Keratinocyte (primary cell): ENCODE measurements around the gene KBTBD7. TPM values are rescaled to one million over a fixed set of nuclear protein-coding genes. Genes with fewer than 3 reads are reported as not detected.
A peak's percentile ranks its signal among the peaks of the same experiment; 100 is the strongest.

Experiments
- DNase-seq: peaks from one replicate; pipeline ENCODE4 v3.0.0-alpha.2; 2011; ENCODE audit warnings: low read depth, missing footprints, low spot score
- FAIRE-seq: peaks from 2 replicates; lab custom pipeline; 2011; peaks lifted over from hg19 to GRCh38; lab: Jason Lieb, UNC
- H2AFZ ChIP-seq: 2 replicates; pipeline ENCODE4 v1.6.0; 2012; ENCODE audit warnings: low read length, control low read depth, inconsistent platforms; ENCODE audit not compliant: control insufficient read depth
- H3K27ac ChIP-seq: 2 replicates; pipeline ENCODE4 v1.5.1; 2011; ENCODE audit warnings: low read length; ENCODE audit not compliant: control insufficient read depth, insufficient read depth
- H3K27me3 ChIP-seq: 3 replicates; pipeline ENCODE4 v1.6.0; 2011; ENCODE audit warnings: low read length; ENCODE audit not compliant: control insufficient read depth, insufficient read depth; ENCODE audit errors: extremely low read depth
- H3K36me3 ChIP-seq, 2 experiments: 2 replicates in 1 of 2; 3 replicates in 1 of 2; pipeline ENCODE4 v1.5.1; 2011; ENCODE audit warnings: low read length in 2 of 2, mild to moderate bottlenecking in 1 of 2; ENCODE audit not compliant: control insufficient read depth in 2 of 2, insufficient read depth in 2 of 2; ENCODE audit errors: extremely low read depth in 1 of 2
- H3K4me1 ChIP-seq: 3 replicates; pipeline ENCODE4 v1.5.1; 2011; ENCODE audit warnings: low read length; ENCODE audit not compliant: control insufficient read depth, insufficient read depth; ENCODE audit errors: extremely low read depth
- H3K4me2 ChIP-seq: 3 replicates; pipeline ENCODE4 v1.6.0; 2011; ENCODE audit warnings: low read depth, low read length; ENCODE audit not compliant: control insufficient read depth, insufficient read depth; ENCODE audit errors: extremely low read depth
- H3K4me3 ChIP-seq, 3 experiments: fragments of 200-600 bp in 1 of 3; sonication (generic) in 1 of 3; 2 replicates in 2 of 3; 3 replicates in 1 of 3; pipeline ENCODE4 v1.5.1; 2011 to 2016; ENCODE audit warnings: low read length in 3 of 3, mild to moderate bottlenecking in 3 of 3, control low read depth in 2 of 3, inconsistent platforms in 1 of 3, low read depth in 1 of 3, mixed read lengths in 1 of 3, mixed run types in 1 of 3, moderate library complexity in 1 of 3; ENCODE audit not compliant: control insufficient read depth in 2 of 3, insufficient read depth in 2 of 3; ENCODE audit errors: extremely low read depth in 1 of 3
- H3K79me2 ChIP-seq: 2 replicates; pipeline ENCODE4 v1.6.0; 2012; ENCODE audit warnings: low read length; ENCODE audit not compliant: control insufficient read depth, insufficient read depth
- H3K9ac ChIP-seq: 3 replicates; pipeline ENCODE4 v1.6.0; 2011; ENCODE audit warnings: low read length; ENCODE audit not compliant: control insufficient read depth, insufficient read depth; ENCODE audit errors: extremely low read depth
- H3K9me1 ChIP-seq: 3 replicates; pipeline ENCODE4 v1.6.0; 2011; ENCODE audit warnings: low read length; ENCODE audit not compliant: control insufficient read depth, insufficient read depth; ENCODE audit errors: extremely low read depth
- H3K9me3 ChIP-seq: 2 replicates; pipeline ENCODE4 v1.5.1; 2012; ENCODE audit warnings: low read depth, low read length; ENCODE audit not compliant: control insufficient read depth
- H4K20me1 ChIP-seq: 3 replicates; pipeline ENCODE4 v1.6.0; 2011; ENCODE audit warnings: low read length; ENCODE audit not compliant: control insufficient read depth, insufficient read depth; ENCODE audit errors: extremely low read depth
- EZH2 ChIP-seq: IDR thresholded peaks from one replicate; pipeline ENCODE4 v1.6.1; 2012; ENCODE audit warnings: inconsistent platforms, mild to moderate bottlenecking, low read length, moderate library complexity
- dilution Hi-C: fragments of 300-500 bp; cut with MboI; formaldehyde crosslinking; loops from one replicate; pipeline ENCODE4 v1.7.0; 2020; ENCODE audit warnings: low sequenced_read_pairs; ENCODE audit not compliant: extremely low pct_ligation_motif_present
- polyA plus RNA-seq, 5 experiments: library from polyadenylated mRNA; depleted of rRNA in 3 of 5; stranded (reverse) in 3 of 5; stranded (forward) in 1 of 5; unstranded in 1 of 5; fragments of >200 nt; gene quantifications; 1 replicate in 1 of 5; 2 replicates in 3 of 5; 3 replicates in 1 of 5; pipeline versions ENCODE4 v1.2.1 to v1.2.3, GENCODE V29; 2011 to 2012; ENCODE audit warnings: missing spikeins in 2 of 5, low read depth in 1 of 5, low replicate concordance in 1 of 5
- TF ChIP-seq, protein P1 (sequence below), 3 experiments: IDR thresholded peaks in 1 of 3; conservative IDR thresholded peaks in 1 of 3; optimal IDR thresholded peaks in 1 of 3; 2 replicates in 2 of 3; 3 replicates in 1 of 3; pipeline versions ENCODE3 to v1.5.1; 2011; ENCODE audit warnings: low read length in 3 of 3, mild to moderate bottlenecking in 3 of 3, moderate library complexity in 2 of 3, control low read depth in 1 of 3, inconsistent platforms in 1 of 3; ENCODE audit not compliant: insufficient read depth in 2 of 3; ENCODE audit errors: extremely low read depth in 1 of 3

The KBTBD7 gene
- polyA plus RNA-seq, 1 donor (not counting 4 experiments of a cell fraction or from before 2014, with no cell fraction given), result 2.8 TPM

- Histone ChIP-seq H3K4me2 (peak overlapping the region; percentile 23), H3K27ac (peak overlapping the region; percentile 22), H3K4me1 (peaks cover 14% of the 10 kb centered on the region), H3K79me2 (no peaks in the 10 kb centered on the region), H3K36me3 (peaks cover 0 to 6% of the 10 kb centered on the region in 2 experiments), H3K9me1 (no peaks in the 10 kb centered on the region), H3K4me3 (no peak overlapping the region), H3K9me3 (peaks cover 20% of the 10 kb centered on the region), H2AFZ (peak overlapping the region; percentile 73), H4K20me1 (no peaks in the 10 kb centered on the region), H3K9ac (no peak overlapping the region), H3K27me3 (no peaks in the 10 kb centered on the region)
- no peak for DNase-seq
- dilution Hi-C loops, result no loop called here
- TF ChIP-seq, protein P1, sequence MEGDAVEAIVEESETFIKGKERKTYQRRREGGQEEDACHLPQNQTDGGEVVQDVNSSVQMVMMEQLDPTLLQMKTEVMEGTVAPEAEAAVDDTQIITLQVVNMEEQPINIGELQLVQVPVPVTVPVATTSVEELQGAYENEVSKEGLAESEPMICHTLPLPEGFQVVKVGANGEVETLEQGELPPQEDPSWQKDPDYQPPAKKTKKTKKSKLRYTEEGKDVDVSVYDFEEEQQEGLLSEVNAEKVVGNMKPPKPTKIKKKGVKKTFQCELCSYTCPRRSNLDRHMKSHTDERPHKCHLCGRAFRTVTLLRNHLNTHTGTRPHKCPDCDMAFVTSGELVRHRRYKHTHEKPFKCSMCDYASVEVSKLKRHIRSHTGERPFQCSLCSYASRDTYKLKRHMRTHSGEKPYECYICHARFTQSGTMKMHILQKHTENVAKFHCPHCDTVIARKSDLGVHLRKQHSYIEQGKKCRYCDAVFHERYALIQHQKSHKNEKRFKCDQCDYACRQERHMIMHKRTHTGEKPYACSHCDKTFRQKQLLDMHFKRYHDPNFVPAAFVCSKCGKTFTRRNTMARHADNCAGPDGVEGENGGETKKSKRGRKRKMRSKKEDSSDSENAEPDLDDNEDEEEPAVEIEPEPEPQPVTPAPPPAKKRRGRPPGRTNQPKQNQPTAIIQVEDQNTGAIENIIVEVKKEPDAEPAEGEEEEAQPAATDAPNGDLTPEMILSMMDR (optimal IDR thresholded peaks at IDR 0.05 in 1 of 3, IDR thresholded peaks at IDR 0.05 in 1 of 3, conservative IDR thresholded peaks at IDR 0.05 in 1 of 3; ENCODE audit: extremely low read depth in 1 of 3, insufficient read depth in 2 of 3, low read length in 3 of 3), result no peak
- no peak for TF ChIP-seq EZH2
- peak; percentile 91 for FAIRE-seq
Measured at GRCh38 chr13:41145136-41145908, 49.0 kb downstream of the KBTBD7 start.

GRCh38 chr13:41144576-41144975 is 49.8 kb downstream of the KBTBD7 start:
- dilution Hi-C loops, result no loop called here
- H4K20me1 ChIP-seq, result no peaks in the 10 kb centered on the region
- peak; percentile 44 for FAIRE-seq
- DNase-seq, result no peak
- no peaks in the 10 kb centered on the region for H3K9me1 ChIP-seq
- peak overlapping the region; percentile 13 for H3K27ac ChIP-seq
- peaks cover 13% of the 10 kb centered on the region for H3K9me3 ChIP-seq
- no peak overlapping the region for H3K4me2 ChIP-seq
- H3K79me2 ChIP-seq, result no peaks in the 10 kb centered on the region
- no peaks in the 10 kb centered on the region for H3K36me3 ChIP-seq
- no peak overlapping the region for H3K4me3 ChIP-seq
- H3K4me1 ChIP-seq, result peaks cover 13% of the 10 kb centered on the region
- H3K9ac ChIP-seq, result no peak overlapping the region
- H3K27me3 ChIP-seq, result no peaks in the 10 kb centered on the region
- no peak overlapping the region for H2AFZ ChIP-seq
- no peak for TF ChIP-seq EZH2
- TF ChIP-seq, protein P1 (optimal IDR thresholded peaks at IDR 0.05 in 1 of 3, IDR thresholded peaks at IDR 0.05 in 1 of 3, conservative IDR thresholded peaks at IDR 0.05 in 1 of 3; ENCODE audit: extremely low read depth in 1 of 3, insufficient read depth in 2 of 3, low read length in 3 of 3), result no peak

Other genes starting within 250 kb of the KBTBD7 start
- gene ELF1, start 175.3 kb downstream of the KBTBD7 start, polyA plus RNA-seq, result 37.9 to 57.6 TPM (median 48.0 TPM) in 3 replicates
- 5.9 to 13.5 TPM (median 9.3 TPM) in 3 replicates for gene WBP4, start 133.1 kb downstream of the KBTBD7 start, polyA plus RNA-seq
- gene KBTBD6, start 61.8 kb downstream of the KBTBD7 start, polyA plus RNA-seq, result 4.1 to 4.9 TPM (median 4.7 TPM) in 3 replicates
- gene MTRF1, start 69.0 kb upstream of the KBTBD7 start, polyA plus RNA-seq, result 9.1 to 16.9 TPM (median 12.1 TPM) in 3 replicates
- 4.2 to 12.0 TPM (median 5.6 TPM) in 3 replicates for gene NAA16, start 116.7 kb upstream of the KBTBD7 start, polyA plus RNA-seq